IMR-90 (cell line): Measurements from ENCODE around the gene PDE4A. TPM values are rescaled to one million over a fixed set of nuclear protein-coding genes. Genes with fewer than 3 reads are reported as not detected.

Experiments used
- ATAC-seq: fragments of 200-7000 bp; cut with Tn5 transposase; 2 replicates; pipeline ENCODE4 v1.9.1; 2020; ENCODE audit warnings: low read depth, mild to moderate bottlenecking, moderate library complexity
- BruUV-seq: library from RNA; stranded (reverse); fragments of 400-500 nt; replicated peaks from 2 replicates; lab custom pipeline; 2021; lab: Mats Ljungman, UMichigan
- CTCF ChIA-PET: fragments of 300-600 bp; formaldehyde crosslinking; extraction: SDS; loops from one replicate; lab custom pipeline; 2021; ENCODE audit warnings: antibody characterized with exemption; lab: Yijun Ruan, JAX
- POLR2A ChIA-PET: fragments of 300-600 bp; sonication (Branson Sonifier 250); formaldehyde crosslinking; loops from one replicate; lab custom pipeline; 2022; ENCODE audit warnings: antibody characterized with exemption; ENCODE audit not compliant: unreplicated experiment; lab: Charles Lee
- DNase-seq: peaks from one replicate; pipeline ENCODE4 v3.0.0; 2013
- H2AFZ ChIP-seq: replicated peaks from 2 replicates; pipeline ENCODE3; 2013; ENCODE audit warnings: low read length, mild to moderate bottlenecking; ENCODE audit not compliant: poor library complexity
- H2AK5ac ChIP-seq: 2 replicates; pipeline ENCODE4 v1.6.1; 2013; ENCODE audit warnings: low read depth, low read length, inconsistent platforms
- H2AK9ac ChIP-seq: replicated peaks from 2 replicates; pipeline ENCODE3; 2013; ENCODE audit warnings: mild to moderate bottlenecking, low read depth, low read length, moderate library complexity; ENCODE audit not compliant: poor library complexity
- H2BK120ac ChIP-seq: 2 replicates; pipeline ENCODE4 v1.6.1; 2013; ENCODE audit warnings: low read depth, low read length, inconsistent platforms
- H2BK15ac ChIP-seq: 3 replicates; pipeline ENCODE4 v1.6.1; 2013; ENCODE audit warnings: low read depth, low read length, inconsistent platforms
- H2BK20ac ChIP-seq: 2 replicates; pipeline ENCODE4 v1.6.1; 2013; ENCODE audit warnings: low read depth, mild to moderate bottlenecking, inconsistent platforms, low read length, moderate library complexity
- H2BK5ac ChIP-seq: 2 replicates; pipeline ENCODE4 v1.6.1; 2013; ENCODE audit warnings: mild to moderate bottlenecking, low read depth, low read length, inconsistent platforms; ENCODE audit not compliant: poor library complexity, severe bottlenecking
- H3K14ac ChIP-seq: replicated peaks from 2 replicates; pipeline ENCODE4 v1.6.1; 2013; ENCODE audit warnings: low read depth, low read length, inconsistent platforms
- H3K18ac ChIP-seq: 2 replicates; pipeline ENCODE4 v1.6.1; 2013; ENCODE audit warnings: low read depth, low read length, control low read depth
- H3K23ac ChIP-seq: 2 replicates; pipeline ENCODE4 v1.6.1; 2013; ENCODE audit warnings: low read depth, low read length, inconsistent platforms
- H3K27ac ChIP-seq: 2 replicates; pipeline ENCODE4 v1.5.1; 2013; ENCODE audit warnings: mild to moderate bottlenecking, control low read depth, low read length; ENCODE audit not compliant: insufficient read depth
- H3K27me3 ChIP-seq: 2 replicates; pipeline ENCODE4 v1.6.1; 2013; ENCODE audit warnings: low read length; ENCODE audit not compliant: control insufficient read depth, insufficient read depth
- H3K36me3 ChIP-seq: 2 replicates; pipeline ENCODE4 v1.6.1; 2013; ENCODE audit warnings: low read length, mixed read lengths; ENCODE audit not compliant: control insufficient read depth, insufficient read depth
- H3K4ac ChIP-seq: 2 replicates; pipeline ENCODE4 v1.6.1; 2013; ENCODE audit warnings: low read depth, low read length, inconsistent platforms
- H3K4me1 ChIP-seq: 2 replicates; pipeline ENCODE4 v1.6.1; 2013; ENCODE audit warnings: low read length, mixed read lengths; ENCODE audit not compliant: control insufficient read depth, insufficient read depth
- H3K4me2 ChIP-seq: 2 replicates; pipeline ENCODE4 v1.6.1; 2013; ENCODE audit warnings: low read depth, mild to moderate bottlenecking, control low read depth, low read length, moderate library complexity
- H3K4me3 ChIP-seq: 2 replicates; pipeline ENCODE4 v1.5.1; 2013; ENCODE audit warnings: low read depth, mild to moderate bottlenecking, control low read depth, low read length, moderate library complexity; ENCODE audit not compliant: insufficient read depth
- H3K56ac ChIP-seq: 2 replicates; pipeline ENCODE4 v1.6.1; 2013; ENCODE audit warnings: low read length, inconsistent platforms; ENCODE audit not compliant: insufficient read depth; ENCODE audit errors: extremely low read depth
- H3K79me1 ChIP-seq, 2 experiments: 2 replicates each; pipeline ENCODE4 v1.6.1; 2013; ENCODE audit warnings: low read length in 2 of 2, inconsistent platforms in 1 of 2, low read depth in 1 of 2
- H3K9ac ChIP-seq: 2 replicates; pipeline ENCODE4 v1.6.1; 2013; ENCODE audit warnings: low read depth, low read length, control low read depth
- H3K9me1 ChIP-seq: 2 replicates; pipeline ENCODE4 v1.6.1; 2013; ENCODE audit warnings: low read length, inconsistent platforms; ENCODE audit not compliant: insufficient read depth
- H3K9me3 ChIP-seq: 2 replicates; pipeline ENCODE4 v1.6.1; 2013; ENCODE audit warnings: low read length; ENCODE audit not compliant: control insufficient read depth, insufficient read depth
- H4K20me1 ChIP-seq: 2 replicates; pipeline ENCODE4 v1.6.1; 2013; ENCODE audit warnings: low read length, inconsistent platforms; ENCODE audit not compliant: insufficient read depth
- H4K5ac ChIP-seq: 2 replicates; pipeline ENCODE4 v1.6.1; 2013; ENCODE audit warnings: mild to moderate bottlenecking, low read depth, low read length, control low read depth
- H4K8ac ChIP-seq, 2 experiments: 2 replicates each; pipeline ENCODE4 v1.6.1; 2013; ENCODE audit warnings: low read depth in 2 of 2, low read length in 2 of 2, control low read depth in 1 of 2, inconsistent platforms in 1 of 2
- H4K91ac ChIP-seq: 2 replicates; pipeline ENCODE4 v1.6.1; 2013; ENCODE audit warnings: low read depth, low read length, inconsistent platforms; ENCODE audit not compliant: insufficient read depth
- BHLHE40 ChIP-seq: fragments of 150-350 bp; IDR thresholded peaks from 2 replicates; pipeline ENCODE4 v1.6.1; 2016; ENCODE audit warnings: mild to moderate bottlenecking, low read depth, low read length
- CEBPB ChIP-seq: IDR thresholded peaks from 2 replicates; pipeline ENCODE4 v1.6.1; 2012; ENCODE audit warnings: low read depth, low read length, improper control_type of control experiment
- CHD1 ChIP-seq: IDR thresholded peaks from 2 replicates; pipeline ENCODE4 v1.6.1; 2012; ENCODE audit warnings: low read depth, low read length, improper control_type of control experiment
- FOS ChIP-seq: fragments of 150-350 bp; IDR thresholded peaks from 2 replicates; pipeline ENCODE4 v1.6.1; 2016; ENCODE audit warnings: low read depth, low read length
- MAFK ChIP-seq: IDR thresholded peaks from 2 replicates; pipeline ENCODE4 v1.6.1; 2012; ENCODE audit warnings: low read depth, low read length, improper control_type of control experiment
- MAZ ChIP-seq: IDR thresholded peaks from 2 replicates; pipeline ENCODE4 v1.6.1; 2012; ENCODE audit warnings: low read depth, mild to moderate bottlenecking, low read length, improper control_type of control experiment, moderate library complexity, borderline replicate concordance
- MXI1 ChIP-seq: IDR thresholded peaks from 2 replicates; pipeline ENCODE4 v1.6.1; 2012; ENCODE audit warnings: low read depth, mild to moderate bottlenecking, low read length, moderate library complexity, borderline replicate concordance
- NFE2L2 ChIP-seq: fragments of 150-350 bp; IDR thresholded peaks from 2 replicates; pipeline ENCODE4 v1.6.1; 2016; ENCODE audit warnings: low read depth, mild to moderate bottlenecking, low read length
- POLR2A ChIP-seq: IDR thresholded peaks from 2 replicates; pipeline ENCODE4 v1.6.1; 2012; ENCODE audit warnings: mild to moderate bottlenecking, low read depth, low read length
- RAD21 ChIP-seq: IDR thresholded peaks from 2 replicates; pipeline ENCODE4 v1.6.1; 2012; ENCODE audit warnings: low read length, improper control_type of control experiment
- RCOR1 ChIP-seq: IDR thresholded peaks from 2 replicates; pipeline ENCODE4 v1.6.1; 2012; ENCODE audit warnings: mild to moderate bottlenecking, low read length, improper control_type of control experiment; ENCODE audit not compliant: insufficient replicate concordance
- RFX5 ChIP-seq: IDR thresholded peaks from 2 replicates; pipeline ENCODE4 v1.8.0; 2012; ENCODE audit warnings: low read depth, mild to moderate bottlenecking, low read length, moderate library complexity
- SMC3 ChIP-seq: fragments of 150-350 bp; IDR thresholded peaks from 2 replicates; pipeline ENCODE4 v1.6.1; 2016; ENCODE audit warnings: low read depth, mild to moderate bottlenecking, antibody characterized with exemption, low read length, moderate library complexity
- WGBS, 2 experiments: methylation state at CpG; one replicate each; pipeline versions ENCODE4 v1.1.5 to v1.1.7; 2013; ENCODE audit warnings: missing lambda C conversion rate in 2 of 2; ENCODE audit not compliant: insufficient read length in 1 of 2; ENCODE audit errors: extremely low coverage in 2 of 2; 5-methylcytosine and 5-hydroxymethylcytosine counted together
- dilution Hi-C: fragments of 300-500 bp; cut with HindIII; formaldehyde crosslinking; loops from one replicate; pipeline ENCODE4 v1.14.3; 2018; ENCODE audit warnings: low sequenced_read_pairs; ENCODE audit not compliant: unreplicated experiment
- in situ Hi-C: fragments of 300-500 bp; cut with MboI; formaldehyde crosslinking; loops from 3 replicates; pipeline ENCODE4 v1.14.3; 2019; ENCODE audit warnings: low sequenced_read_pairs, inconsistent platforms, mixed read lengths
- intact Hi-C: fragments of 100-400 bp; cut with micrococcal nuclease; formaldehyde crosslinking; loops from 2 replicates; pipeline ENCODE4 v1.10.0; 2022
- polyA plus RNA-seq, 3 experiments: library from polyadenylated mRNA; depleted of rRNA; stranded (reverse); fragments of >200 nt; gene quantifications; 2 replicates each; pipeline ENCODE4 v1.2.3, GENCODE V29; 2012; ENCODE audit warnings: low replicate concordance in 1 of 3
- total RNA-seq: library from RNA; depleted of rRNA; stranded (reverse); fragments of >200 nt; gene quantifications from 2 replicates; pipeline ENCODE4 v1.2.3, GENCODE V29; 2012
- TF ChIP-seq, protein P1 (sequence below): fragments of 150-350 bp; IDR thresholded peaks from 2 replicates; pipeline ENCODE4 v1.6.1; 2016; ENCODE audit warnings: low read depth, mild to moderate bottlenecking, low read length, moderate library complexity, borderline replicate concordance
- TF ChIP-seq, protein P2 (sequence below): conservative IDR thresholded peaks from 2 replicates; pipeline ENCODE4 v1.5.1; 2012; ENCODE audit warnings: mild to moderate bottlenecking, low read depth, low read length, improper control_type of control experiment

PDE4A gene
- total and polyA plus RNA-seq, 2 of the 4 experiments (the other 2 are of a cell fraction), result 1.8 to 7.0 TPM

DNA sequence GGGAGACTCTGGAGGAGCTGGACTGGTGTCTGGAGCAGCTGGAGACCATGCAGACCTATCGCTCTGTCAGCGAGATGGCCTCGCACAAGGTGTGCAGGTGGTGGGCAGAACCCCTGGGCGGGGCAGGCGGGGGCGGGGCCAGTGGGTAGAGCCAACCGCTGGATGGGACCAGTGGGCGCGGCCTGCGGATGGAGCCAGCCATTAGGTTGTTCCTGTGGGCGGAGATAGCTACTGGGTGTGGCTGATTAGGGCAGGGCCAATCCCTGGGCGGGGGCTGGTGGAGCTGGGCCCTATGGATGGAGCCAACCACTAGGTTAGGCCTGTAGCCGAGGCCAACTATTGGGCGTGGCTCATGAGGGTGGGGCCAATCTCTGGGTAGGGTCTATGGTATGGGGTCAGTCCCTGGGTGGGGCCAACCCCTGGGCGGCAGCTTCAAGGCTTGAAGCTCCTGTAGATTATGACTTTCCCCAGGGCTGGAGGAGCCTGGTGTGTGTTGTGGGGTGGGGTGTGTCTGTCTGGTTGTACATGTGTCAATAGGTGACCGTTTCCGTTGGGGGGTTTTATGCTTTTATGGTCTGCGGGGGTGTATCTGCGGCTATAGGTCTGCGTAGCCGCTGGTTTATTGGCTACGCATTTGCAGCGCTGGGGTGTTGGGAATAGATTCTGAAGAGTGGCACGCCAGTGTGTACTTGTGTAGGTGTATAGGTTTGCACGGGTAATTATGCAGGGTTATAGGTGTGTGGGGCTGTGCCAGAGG, 30.7 kb downstream of the PDE4A start:
- no peak overlapping the region for H3K9ac ChIP-seq
- H4K91ac ChIP-seq, result no peak overlapping the region
- no peak overlapping the region for H2AFZ ChIP-seq
- H3K27me3 ChIP-seq, result no peaks in the 10 kb centered on the region
- H2AK9ac ChIP-seq, result no peak overlapping the region
- dilution Hi-C loops, result no loop called here
- BruUV-seq, result no TSS peak
- peaks cover 10% of the 10 kb centered on the region for H3K36me3 ChIP-seq
- H3K18ac ChIP-seq, result no peak overlapping the region
- TF ChIP-seq FOS, result no peak
- no peak for TF ChIP-seq RFX5
- no peak for TF ChIP-seq RCOR1
- TF ChIP-seq MAFK, result no peak
- TF ChIP-seq RAD21, result no peak
- TF ChIP-seq, protein P1, sequence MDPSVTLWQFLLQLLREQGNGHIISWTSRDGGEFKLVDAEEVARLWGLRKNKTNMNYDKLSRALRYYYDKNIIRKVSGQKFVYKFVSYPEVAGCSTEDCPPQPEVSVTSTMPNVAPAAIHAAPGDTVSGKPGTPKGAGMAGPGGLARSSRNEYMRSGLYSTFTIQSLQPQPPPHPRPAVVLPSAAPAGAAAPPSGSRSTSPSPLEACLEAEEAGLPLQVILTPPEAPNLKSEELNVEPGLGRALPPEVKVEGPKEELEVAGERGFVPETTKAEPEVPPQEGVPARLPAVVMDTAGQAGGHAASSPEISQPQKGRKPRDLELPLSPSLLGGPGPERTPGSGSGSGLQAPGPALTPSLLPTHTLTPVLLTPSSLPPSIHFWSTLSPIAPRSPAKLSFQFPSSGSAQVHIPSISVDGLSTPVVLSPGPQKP, result no peak
- TF ChIP-seq, protein P2, sequence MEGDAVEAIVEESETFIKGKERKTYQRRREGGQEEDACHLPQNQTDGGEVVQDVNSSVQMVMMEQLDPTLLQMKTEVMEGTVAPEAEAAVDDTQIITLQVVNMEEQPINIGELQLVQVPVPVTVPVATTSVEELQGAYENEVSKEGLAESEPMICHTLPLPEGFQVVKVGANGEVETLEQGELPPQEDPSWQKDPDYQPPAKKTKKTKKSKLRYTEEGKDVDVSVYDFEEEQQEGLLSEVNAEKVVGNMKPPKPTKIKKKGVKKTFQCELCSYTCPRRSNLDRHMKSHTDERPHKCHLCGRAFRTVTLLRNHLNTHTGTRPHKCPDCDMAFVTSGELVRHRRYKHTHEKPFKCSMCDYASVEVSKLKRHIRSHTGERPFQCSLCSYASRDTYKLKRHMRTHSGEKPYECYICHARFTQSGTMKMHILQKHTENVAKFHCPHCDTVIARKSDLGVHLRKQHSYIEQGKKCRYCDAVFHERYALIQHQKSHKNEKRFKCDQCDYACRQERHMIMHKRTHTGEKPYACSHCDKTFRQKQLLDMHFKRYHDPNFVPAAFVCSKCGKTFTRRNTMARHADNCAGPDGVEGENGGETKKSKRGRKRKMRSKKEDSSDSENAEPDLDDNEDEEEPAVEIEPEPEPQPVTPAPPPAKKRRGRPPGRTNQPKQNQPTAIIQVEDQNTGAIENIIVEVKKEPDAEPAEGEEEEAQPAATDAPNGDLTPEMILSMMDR, result no peak
- TF ChIP-seq BHLHE40, result no peak
- no peak for TF ChIP-seq NFE2L2
- TF ChIP-seq POLR2A, result no peak
- TF ChIP-seq CEBPB, result no peak
- no peak for TF ChIP-seq CHD1
- TF ChIP-seq MXI1, result no peak
- TF ChIP-seq SMC3, result no peak
- TF ChIP-seq MAZ, result no peak
- H3K4me2 ChIP-seq, result no peak overlapping the region
- H2BK120ac ChIP-seq, result no peak overlapping the region
- ChIA-PET POLR2A (no interaction called here), CTCF (no interaction called here)
- WGBS, 2 experiments, result 85% methylated on average over 18 of the region's 25 CpGs; no CpG with 5 or more reads in 1 of the 2 experiments
- no peak overlapping the region for H2BK15ac ChIP-seq
- no peaks in the 10 kb centered on the region for H3K9me3 ChIP-seq
- H2AK5ac ChIP-seq, result no peak overlapping the region
- H3K4me1 ChIP-seq, result no peaks in the 10 kb centered on the region
- H4K8ac ChIP-seq, result no peak overlapping the region
- H2BK5ac ChIP-seq, result no peak overlapping the region
- H2BK20ac ChIP-seq, result no peak overlapping the region
- in situ Hi-C loops, result no loop called here
- DNase-seq, result no peak
- H3K9me1 ChIP-seq, result peaks cover 5% of the 10 kb centered on the region; the same call in 1 of the 2 replicates
- peaks cover 0 to 11% of the 10 kb centered on the region in 2 experiments; a peak in 1 of 4 replicates for H3K79me1 ChIP-seq
- H3K4me3 ChIP-seq, result no peak overlapping the region
- no peak overlapping the region for H3K14ac ChIP-seq
- no peak for ATAC-seq
- no peak overlapping the region for H3K23ac ChIP-seq
- H3K4ac ChIP-seq, result no peak overlapping the region
- H3K56ac ChIP-seq, result no peak overlapping the region
- no peaks in the 10 kb centered on the region; the same call in 1 of the 2 replicates for H4K20me1 ChIP-seq
- H4K5ac ChIP-seq, result no peak overlapping the region
- intact Hi-C loops, result no loop called here
- H3K27ac ChIP-seq, result no peak overlapping the region
